Neural cell (in vitro differentiated cells): ENCODE measurements around the gene NFIB. TPM values are rescaled to one million over a fixed set of nuclear protein-coding genes. Genes with fewer than 3 reads are reported as not detected.

Experiments used
- H2AFZ ChIP-seq: fragments of 200-600, 300-800 bp; sonication (generic), shearing (Covaris generic); 2 replicates; pipeline ENCODE4 v1.6.0; 2014; ENCODE audit warnings: low read depth, mild to moderate bottlenecking, antibody characterized with exemption, low read length, moderate library complexity
- H3F3A ChIP-seq: fragments of 200-600 bp; shearing (Covaris generic); 2 replicates; pipeline ENCODE4 v1.6.1; 2016; ENCODE audit warnings: mild to moderate bottlenecking, moderate library complexity, mixed read lengths, antibody characterized with exemption, low read length; ENCODE audit not compliant: insufficient read depth, poor library complexity, severe bottlenecking
- H3K27ac ChIP-seq: fragments of 200-600, 300-800 bp; sonication (generic), shearing (Covaris generic); 2 replicates; pipeline ENCODE4 v1.5.1; 2014; ENCODE audit warnings: mild to moderate bottlenecking, low read length, moderate library complexity
- H3K27me3 ChIP-seq: fragments of 300-800, 200-600 bp; sonication (generic), shearing (Covaris generic); 2 replicates; pipeline ENCODE4 v1.6.0; 2014; ENCODE audit warnings: mild to moderate bottlenecking, low read depth, low read length, moderate library complexity; ENCODE audit not compliant: insufficient read depth
- H3K36me3 ChIP-seq: fragments of 300-800, 200-600 bp; sonication (generic), shearing (Covaris generic); 2 replicates; pipeline ENCODE4 v1.5.1; 2014; ENCODE audit warnings: mild to moderate bottlenecking, antibody characterized with exemption, low read length, moderate library complexity; ENCODE audit not compliant: insufficient read depth
- H3K4me2 ChIP-seq: fragments of 300-800, 200-600 bp; sonication (generic), shearing (Covaris generic); 2 replicates; pipeline ENCODE4 v1.6.0; 2014; ENCODE audit warnings: mild to moderate bottlenecking, low read length
- H3K4me3 ChIP-seq: fragments of 300-800, 200-600 bp; sonication (generic), shearing (Covaris generic); 2 replicates; pipeline ENCODE4 v1.5.1; 2014; ENCODE audit warnings: mild to moderate bottlenecking, low read length, moderate library complexity
- H3K79me2 ChIP-seq: fragments of 200-600 bp; shearing (Covaris generic); replicated peaks from 2 replicates; pipeline ENCODE4 v1.6.0; 2014; ENCODE audit warnings: mild to moderate bottlenecking, low read length, moderate library complexity; ENCODE audit not compliant: insufficient read depth
- H3K9ac ChIP-seq: fragments of 300-800, 200-600 bp; sonication (generic), shearing (Covaris generic); 2 replicates; pipeline ENCODE4 v1.6.1; 2016; ENCODE audit warnings: mild to moderate bottlenecking, low read length, mixed read lengths
- H3K9me2 ChIP-seq: fragments of 200-600 bp; shearing (Covaris generic); 2 replicates; pipeline ENCODE4 v1.6.1; 2016; ENCODE audit warnings: mild to moderate bottlenecking, low read length, mixed read lengths; ENCODE audit not compliant: insufficient read depth
- H3K9me3 ChIP-seq: fragments of 200-600, 300-800 bp; sonication (generic), shearing (Covaris generic); 2 replicates; pipeline ENCODE4 v1.6.1; 2016; ENCODE audit warnings: mild to moderate bottlenecking, mixed run types, low read length, moderate library complexity, mixed read lengths
- H4K20me1 ChIP-seq: fragments of 200-600 bp; shearing (Covaris generic); 2 replicates; pipeline ENCODE4 v1.6.1; 2016; ENCODE audit warnings: mild to moderate bottlenecking, mixed run types; ENCODE audit not compliant: insufficient read depth
- EP300 ChIP-seq: fragments of 450-650 bp; conservative IDR thresholded peaks from 2 replicates; pipeline ENCODE4 v1.6.1; 2014; ENCODE audit warnings: antibody characterized with exemption, mild to moderate bottlenecking, moderate library complexity; ENCODE audit not compliant: poor library complexity, severe bottlenecking
- EZH2 ChIP-seq: fragments of 200-600, 300-800 bp; shearing (Covaris generic), sonication (generic); IDR thresholded peaks from 2 replicates; pipeline ENCODE4 v1.6.1; 2014; ENCODE audit warnings: antibody characterized with exemption, low read length, borderline replicate concordance, mild to moderate bottlenecking; ENCODE audit not compliant: insufficient read depth, poor library complexity, severe bottlenecking
- MXI1 ChIP-seq: fragments of 450-650 bp; conservative IDR thresholded peaks from 2 replicates; pipeline ENCODE4 v1.6.1; 2014; ENCODE audit warnings: antibody characterized with exemption, mild to moderate bottlenecking; ENCODE audit not compliant: poor library complexity, severe bottlenecking
- POLR2AphosphoS5 ChIP-seq: IDR thresholded peaks from 2 replicates; pipeline ENCODE4 v1.6.1; 2012
- RAD21 ChIP-seq: fragments of 450-650 bp; conservative IDR thresholded peaks from 2 replicates; pipeline ENCODE4 v1.6.1; 2014; ENCODE audit warnings: antibody characterized with exemption, mild to moderate bottlenecking, moderate library complexity
- REST ChIP-seq: IDR thresholded peaks from 2 replicates; pipeline ENCODE4 v1.6.1; 2012; ENCODE audit warnings: borderline replicate concordance
- SMC3 ChIP-seq: fragments of 450-650 bp; conservative IDR thresholded peaks from 2 replicates; pipeline ENCODE4 v1.6.1; 2014; ENCODE audit warnings: antibody characterized with exemption, mild to moderate bottlenecking, moderate library complexity; ENCODE audit not compliant: poor library complexity
- TAF1 ChIP-seq: IDR thresholded peaks from 2 replicates; pipeline ENCODE4 v1.6.1; 2012; ENCODE audit warnings: low read depth
- polyA plus RNA-seq: library from polyadenylated mRNA; depleted of rRNA; stranded (reverse); fragments of >200 nt; gene quantifications from 2 replicates; pipeline ENCODE4 v1.2.3, GENCODE V29; 2014
- TF ChIP-seq, protein P1 (sequence below): fragments of 450-650 bp; IDR thresholded peaks from 2 replicates; pipeline ENCODE4 v1.5.1; 2014; ENCODE audit warnings: antibody characterized with exemption, mild to moderate bottlenecking, moderate library complexity; ENCODE audit not compliant: poor library complexity, severe bottlenecking

The NFIB gene
- polyA plus RNA-seq, 1 donor from 2014 or later = 0.73 TPM

DNA sequence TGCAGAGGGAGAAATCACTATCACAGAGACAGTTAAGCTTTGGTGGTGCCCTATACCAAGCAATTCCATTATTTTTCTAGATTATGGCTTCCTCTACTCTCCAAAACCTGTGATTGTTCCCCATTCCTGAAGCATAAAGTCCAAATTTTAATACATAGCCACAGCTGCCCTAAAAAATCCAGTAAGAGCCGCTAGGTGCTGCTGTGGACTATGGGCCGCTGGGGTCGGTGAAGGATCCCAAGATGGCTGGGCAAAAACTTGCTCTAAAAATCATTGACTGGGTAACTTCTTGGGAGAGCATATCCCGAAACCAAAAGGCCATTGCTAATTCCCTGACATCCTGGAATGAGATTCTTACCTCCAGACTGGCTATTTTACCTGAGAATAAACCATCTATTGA is 245.3 kb downstream of the NFIB start:
- Histone ChIP-seq H3F3A (no peaks in the 10 kb centered on the region), H3K27me3 (no peaks in the 10 kb centered on the region), H3K4me2 (no peak overlapping the region), H4K20me1 (no peaks in the 10 kb centered on the region), H3K4me3 (no peak overlapping the region), H3K79me2 (no peaks in the 10 kb centered on the region), H2AFZ (no peak overlapping the region), H3K9me2 (no peaks in the 10 kb centered on the region), H3K27ac (no peak overlapping the region), H3K9me3 (no peaks in the 10 kb centered on the region), H3K9ac (no peak overlapping the region), H3K36me3 (no peaks in the 10 kb centered on the region)
- TF ChIP-seq MXI1 (no peak), SMC3 (no peak), RAD21 (no peak), POLR2AphosphoS5 (no peak), REST (no peak), TAF1 (no peak), EP300 (no peak)
- TF ChIP-seq, protein P1, sequence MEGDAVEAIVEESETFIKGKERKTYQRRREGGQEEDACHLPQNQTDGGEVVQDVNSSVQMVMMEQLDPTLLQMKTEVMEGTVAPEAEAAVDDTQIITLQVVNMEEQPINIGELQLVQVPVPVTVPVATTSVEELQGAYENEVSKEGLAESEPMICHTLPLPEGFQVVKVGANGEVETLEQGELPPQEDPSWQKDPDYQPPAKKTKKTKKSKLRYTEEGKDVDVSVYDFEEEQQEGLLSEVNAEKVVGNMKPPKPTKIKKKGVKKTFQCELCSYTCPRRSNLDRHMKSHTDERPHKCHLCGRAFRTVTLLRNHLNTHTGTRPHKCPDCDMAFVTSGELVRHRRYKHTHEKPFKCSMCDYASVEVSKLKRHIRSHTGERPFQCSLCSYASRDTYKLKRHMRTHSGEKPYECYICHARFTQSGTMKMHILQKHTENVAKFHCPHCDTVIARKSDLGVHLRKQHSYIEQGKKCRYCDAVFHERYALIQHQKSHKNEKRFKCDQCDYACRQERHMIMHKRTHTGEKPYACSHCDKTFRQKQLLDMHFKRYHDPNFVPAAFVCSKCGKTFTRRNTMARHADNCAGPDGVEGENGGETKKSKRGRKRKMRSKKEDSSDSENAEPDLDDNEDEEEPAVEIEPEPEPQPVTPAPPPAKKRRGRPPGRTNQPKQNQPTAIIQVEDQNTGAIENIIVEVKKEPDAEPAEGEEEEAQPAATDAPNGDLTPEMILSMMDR = no peak

- H3K36me3 ChIP-seq = no peaks in the 10 kb centered on the region
- TF ChIP-seq TAF1 = no peak
- no peak for TF ChIP-seq RAD21
- no peak for TF ChIP-seq MXI1
- TF ChIP-seq SMC3 = no peak
- no peak for TF ChIP-seq POLR2AphosphoS5
- TF ChIP-seq EZH2 = no peak
- TF ChIP-seq, protein P1 = no peak
- TF ChIP-seq EP300 = no peak
- no peak for TF ChIP-seq REST
- no peaks in the 10 kb centered on the region for H3K9me3 ChIP-seq
- H3K4me3 ChIP-seq = no peak overlapping the region
- H3K27ac ChIP-seq = no peak overlapping the region
- H2AFZ ChIP-seq = no peak overlapping the region
- H4K20me1 ChIP-seq = no peaks in the 10 kb centered on the region
- H3K79me2 ChIP-seq = no peaks in the 10 kb centered on the region
- H3K9me2 ChIP-seq = no peaks in the 10 kb centered on the region
- H3K27me3 ChIP-seq = no peaks in the 10 kb centered on the region
- no peaks in the 10 kb centered on the region for H3F3A ChIP-seq
- no peak overlapping the region for H3K4me2 ChIP-seq
- no peak overlapping the region for H3K9ac ChIP-seq
Observed at GRCh38 chr9:14066831-14067230, 247.1 kb downstream of the NFIB start.
